Nephron (organoid): ENCODE measurements around the gene TMEM143.
A peak's percentile ranks its signal among the peaks of the same experiment; 100 is the strongest.
"Not testable (repeated sequence)": the region's sequence is repeated elsewhere in the genome, so short reads cannot be mapped to it uniquely, and the experiment has no call there.

Experiments
- H3K27ac Mint-ChIP-seq, 3 experiments: 2 replicates each; pipeline ENCODE4 v1.8.0; 2020; ENCODE audit warnings: mixed read lengths in 3 of 3, mild to moderate bottlenecking in 2 of 3, moderate library complexity in 1 of 3
- H3K27me3 Mint-ChIP-seq: 2 replicates; pipeline ENCODE4 v1.8.0; 2021; ENCODE audit warnings: low read depth, mild to moderate bottlenecking, moderate library complexity, mixed read lengths
- H3K36me3 Mint-ChIP-seq: 2 replicates; pipeline ENCODE4 v1.8.0; 2020; ENCODE audit warnings: low read depth, mixed read lengths
- H3K4me1 Mint-ChIP-seq: 2 replicates; pipeline ENCODE4 v1.8.0; 2020; ENCODE audit warnings: mixed read lengths
- H3K4me3 Mint-ChIP-seq, 3 experiments: 2 replicates each; pipeline ENCODE4 v1.8.0; 2020; ENCODE audit warnings: mild to moderate bottlenecking in 3 of 3, mixed read lengths in 3 of 3, moderate library complexity in 2 of 3
- H3K9me3 Mint-ChIP-seq: 2 replicates; pipeline ENCODE4 v1.8.0; 2020; ENCODE audit warnings: mixed read lengths
- TF ChIP-seq, protein P1 (sequence below), 3 experiments: fragments of 200-600 bp; sonication (generic); IDR thresholded peaks; one replicate each; pipeline ENCODE4 v1.5.0; 2021; ENCODE audit warnings: antibody characterized with exemption in 3 of 3; ENCODE audit not compliant: unreplicated experiment in 3 of 3

TMEM143 gene

GRCh38 chr19:48325265-48325910 lies 38.4 kb downstream of the TMEM143 start, which contains the start of gene EMP3:
EMP3 (plus strand) TSS chr19:48325552; CDS start chr19:48326845, 1,293 bp downstream.
- Mint-ChIP-seq H3K4me3 (peak within 1 kb of the TSS; percentile 87 to 91 (median 90)), H3K27ac (peak within 1 kb of the TSS; percentile 98 to 100 (median 99)), H3K27me3 (no peaks in the 10 kb centered on the region), H3K9me3 (no peaks in the 10 kb centered on the region), H3K4me1 (peaks cover 58% of the 10 kb centered on the region), H3K36me3 (peaks cover 27% of the 10 kb centered on the region)
- TF ChIP-seq, protein P1, sequence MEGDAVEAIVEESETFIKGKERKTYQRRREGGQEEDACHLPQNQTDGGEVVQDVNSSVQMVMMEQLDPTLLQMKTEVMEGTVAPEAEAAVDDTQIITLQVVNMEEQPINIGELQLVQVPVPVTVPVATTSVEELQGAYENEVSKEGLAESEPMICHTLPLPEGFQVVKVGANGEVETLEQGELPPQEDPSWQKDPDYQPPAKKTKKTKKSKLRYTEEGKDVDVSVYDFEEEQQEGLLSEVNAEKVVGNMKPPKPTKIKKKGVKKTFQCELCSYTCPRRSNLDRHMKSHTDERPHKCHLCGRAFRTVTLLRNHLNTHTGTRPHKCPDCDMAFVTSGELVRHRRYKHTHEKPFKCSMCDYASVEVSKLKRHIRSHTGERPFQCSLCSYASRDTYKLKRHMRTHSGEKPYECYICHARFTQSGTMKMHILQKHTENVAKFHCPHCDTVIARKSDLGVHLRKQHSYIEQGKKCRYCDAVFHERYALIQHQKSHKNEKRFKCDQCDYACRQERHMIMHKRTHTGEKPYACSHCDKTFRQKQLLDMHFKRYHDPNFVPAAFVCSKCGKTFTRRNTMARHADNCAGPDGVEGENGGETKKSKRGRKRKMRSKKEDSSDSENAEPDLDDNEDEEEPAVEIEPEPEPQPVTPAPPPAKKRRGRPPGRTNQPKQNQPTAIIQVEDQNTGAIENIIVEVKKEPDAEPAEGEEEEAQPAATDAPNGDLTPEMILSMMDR (IDR thresholded peaks at IDR 0.05; ENCODE audit: unreplicated experiment in 3 of 3), result no peak

DNA sequence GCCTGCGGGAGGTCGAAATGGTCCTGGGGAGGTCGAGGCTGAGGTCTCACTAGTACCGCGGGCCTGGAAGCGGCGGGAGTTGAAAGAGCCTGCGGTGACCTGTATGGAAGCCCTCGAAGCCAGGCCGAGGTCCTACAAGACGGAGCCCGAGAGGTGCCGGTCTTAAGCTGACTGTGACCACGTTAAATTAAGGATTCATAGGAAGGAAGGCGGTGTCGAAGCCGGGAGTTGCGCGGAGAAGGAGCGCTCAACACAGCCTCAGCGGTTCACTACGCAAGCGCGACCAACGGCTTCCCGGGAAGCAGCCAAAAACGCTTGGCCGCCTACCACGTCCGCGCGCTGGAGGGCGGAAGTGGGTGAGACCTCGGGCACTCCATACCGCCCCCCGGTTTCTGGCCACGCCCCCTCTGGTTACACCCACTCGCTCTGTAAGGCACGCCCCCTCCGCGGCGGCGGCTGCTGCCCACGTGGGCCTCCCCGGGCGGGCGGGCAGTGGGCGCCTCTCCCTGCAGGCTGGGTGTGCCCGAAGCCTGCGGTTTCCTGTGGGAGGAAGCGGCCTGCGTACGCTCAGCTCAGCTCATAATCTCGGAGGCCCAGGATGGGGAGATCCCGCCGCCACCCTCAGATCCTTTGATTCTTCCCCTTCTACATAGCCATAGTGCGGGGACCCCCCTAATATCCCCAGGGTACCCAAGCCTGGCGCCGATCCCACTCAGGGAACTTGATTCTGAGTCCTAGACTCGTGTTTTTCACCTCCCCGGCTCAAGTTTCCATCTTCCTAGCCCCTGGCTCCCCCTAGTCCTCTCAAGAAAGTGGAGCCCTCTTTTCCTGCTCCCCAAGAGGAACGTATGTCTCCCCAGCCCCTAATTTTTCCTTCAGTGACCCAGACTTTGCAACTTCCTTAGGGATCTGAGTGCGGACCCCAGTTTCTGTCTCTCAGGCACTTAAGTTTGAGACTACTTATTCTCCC lies 41.8 kb downstream of the TMEM143 start:
- H3K4me1 Mint-ChIP-seq, result peaks cover 52% of the 10 kb centered on the region
- H3K36me3 Mint-ChIP-seq, result peaks cover 6% of the 10 kb centered on the region
- H3K4me3 Mint-ChIP-seq, result peak overlapping the region; percentile 89 to 97 (median 93)
- TF ChIP-seq, protein P1 (IDR thresholded peaks at IDR 0.05; ENCODE audit: unreplicated experiment in 3 of 3), result no peak
- H3K9me3 Mint-ChIP-seq, result no peaks in the 10 kb centered on the region
- peak overlapping the region; percentile 98 to 100 (median 99) for H3K27ac Mint-ChIP-seq
- H3K27me3 Mint-ChIP-seq, result no peaks in the 10 kb centered on the region

DNA sequence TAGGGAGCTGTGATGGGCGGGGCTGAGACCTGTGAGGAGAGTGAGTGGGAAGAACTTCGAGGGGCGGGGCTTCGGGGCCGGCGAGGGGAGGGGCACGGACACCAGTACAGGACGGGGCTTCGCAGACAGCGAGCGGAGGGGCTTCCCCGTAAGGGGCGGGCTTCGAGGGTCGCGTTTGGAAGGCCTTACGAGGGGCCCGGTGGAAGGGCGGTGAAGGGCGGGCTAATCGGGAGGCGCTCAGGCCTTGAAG lies 42.4 kb downstream of the TMEM143 start:
- Mint-ChIP-seq H3K4me1 (peaks cover 52% of the 10 kb centered on the region), H3K36me3 (peaks cover 6% of the 10 kb centered on the region), H3K9me3 (no peaks in the 10 kb centered on the region), H3K27ac (peak overlapping the region; percentile 98 to 100 (median 99)), H3K27me3 (no peaks in the 10 kb centered on the region), H3K4me3 (peak overlapping the region; percentile 89 to 97 (median 93))
- TF ChIP-seq, protein P1 (IDR thresholded peaks at IDR 0.05; ENCODE audit: unreplicated experiment in 3 of 3), result no peak

- TF ChIP-seq, protein P1 (IDR thresholded peaks at IDR 0.05; ENCODE audit: unreplicated experiment in 3 of 3), result peak; percentile 62 to 77 (median 67)
- Mint-ChIP-seq H3K4me1 (peaks cover 47% of the 10 kb centered on the region), H3K36me3 (no peaks in the 10 kb centered on the region), H3K27ac (peak overlapping the region; percentile 98 to 100 (median 99)), H3K27me3 (no peaks in the 10 kb centered on the region), H3K4me3 (peak overlapping the region; percentile 89 to 97 (median 93)), H3K9me3 (no peaks in the 10 kb centered on the region)
Observed at GRCh38 chr19:48319647-48320541, 43.8 kb downstream of the TMEM143 start.

GRCh38 chr19:48318286-48318987 lies 45.3 kb downstream of the TMEM143 start:
- Mint-ChIP-seq H3K27me3 (no peaks in the 10 kb centered on the region), H3K4me1 (peaks cover 39% of the 10 kb centered on the region), H3K27ac (no peak overlapping the region), H3K4me3 (no peak overlapping the region), H3K36me3 (no peaks in the 10 kb centered on the region), H3K9me3 (no peaks in the 10 kb centered on the region)
- TF ChIP-seq, protein P1 (IDR thresholded peaks at IDR 0.05; ENCODE audit: unreplicated experiment in 3 of 3), result no peak

DNA sequence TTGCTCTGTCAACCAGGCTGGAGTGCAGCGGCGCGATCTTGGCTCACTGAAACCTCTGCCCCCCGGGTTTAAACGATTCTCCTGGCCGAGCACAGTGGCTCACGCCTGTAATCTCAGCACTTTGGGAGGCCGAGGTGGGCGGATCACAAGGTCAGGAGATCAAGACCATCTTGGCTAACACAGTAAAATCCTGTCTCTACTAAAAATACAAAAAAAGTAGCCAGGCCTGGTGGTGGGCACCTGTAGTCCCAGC lies 46.1 kb downstream of the TMEM143 start:
- not testable (repeated sequence) for H3K36me3 Mint-ChIP-seq, H3K27me3 Mint-ChIP-seq, H3K9me3 Mint-ChIP-seq, H3K4me3 Mint-ChIP-seq
- H3K4me1 Mint-ChIP-seq, result peaks cover 32% of the 10 kb centered on the region
- H3K27ac Mint-ChIP-seq, result peak overlapping the region; percentile 79 to 90 (median 82)
